Activated CD4-positive, alpha-beta T cell treated with anti-CD3 and anti-CD28 coated beads, Interleukin-10, Interleukin-2, amounts not matched to agents 100 ng/mL and 50 ng/mL, durations not matched to agents 16 hours and 8 hours (primary cell): ENCODE results near the gene TOMM40L.

Experiments
- DNase-seq: peaks from one replicate; pipeline ENCODE4 v3.0.0-alpha.2; 2020

The TOMM40L gene

GRCh38 chr1:161197560-161198193 is 28.2 kb upstream of the TOMM40L start:
- DNase-seq = no peak

DNA sequence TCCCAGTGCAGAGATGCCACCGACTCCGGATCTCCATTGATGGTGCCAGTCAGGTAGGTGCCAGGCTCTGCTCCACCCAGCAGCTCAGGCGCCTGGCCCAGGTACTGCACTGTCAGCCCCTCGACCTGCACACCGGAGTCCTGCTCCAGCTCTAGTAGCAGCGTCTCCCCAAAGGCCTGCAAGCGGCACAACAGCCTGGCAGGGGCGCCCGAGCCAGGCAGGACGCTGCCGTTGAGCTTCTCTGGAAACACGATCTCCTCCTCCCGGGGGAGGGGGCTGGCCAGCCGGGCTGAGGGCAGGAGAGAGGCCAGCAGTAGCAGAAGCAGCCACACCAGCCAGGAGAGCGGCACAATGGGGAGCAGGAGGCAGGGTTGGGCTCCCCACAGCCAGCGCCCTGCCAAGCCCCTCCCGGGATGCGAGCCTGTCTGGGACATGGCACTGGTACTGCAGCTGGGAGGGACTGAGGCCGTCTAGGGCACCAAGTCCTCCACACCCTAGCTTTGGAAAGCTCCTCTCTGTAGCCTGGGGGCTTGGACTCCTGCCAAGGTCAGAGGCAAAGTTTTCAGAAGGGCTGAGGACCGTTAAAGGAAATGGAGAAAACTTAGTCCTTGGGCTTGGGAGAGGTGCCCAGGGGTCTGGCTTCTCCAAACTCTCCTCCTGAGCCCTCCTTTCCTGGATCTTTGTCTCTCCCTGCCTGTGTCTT is 27.5 kb upstream of the TOMM40L start:
- DNase-seq = no peak

GRCh38 chr1:161198897-161199431 is 26.9 kb upstream of the TOMM40L start, which contains the start of gene ADAMTS4:
TSS of gene ADAMTS4 (minus strand) at chr1:161199054. CDS start at chr1:161198627, 427 bp downstream.
- no peak for DNase-seq

- DNase-seq = no peak
Measured at GRCh38 chr1:161199506-161200139, 26.2 kb upstream of the TOMM40L start.

DNA sequence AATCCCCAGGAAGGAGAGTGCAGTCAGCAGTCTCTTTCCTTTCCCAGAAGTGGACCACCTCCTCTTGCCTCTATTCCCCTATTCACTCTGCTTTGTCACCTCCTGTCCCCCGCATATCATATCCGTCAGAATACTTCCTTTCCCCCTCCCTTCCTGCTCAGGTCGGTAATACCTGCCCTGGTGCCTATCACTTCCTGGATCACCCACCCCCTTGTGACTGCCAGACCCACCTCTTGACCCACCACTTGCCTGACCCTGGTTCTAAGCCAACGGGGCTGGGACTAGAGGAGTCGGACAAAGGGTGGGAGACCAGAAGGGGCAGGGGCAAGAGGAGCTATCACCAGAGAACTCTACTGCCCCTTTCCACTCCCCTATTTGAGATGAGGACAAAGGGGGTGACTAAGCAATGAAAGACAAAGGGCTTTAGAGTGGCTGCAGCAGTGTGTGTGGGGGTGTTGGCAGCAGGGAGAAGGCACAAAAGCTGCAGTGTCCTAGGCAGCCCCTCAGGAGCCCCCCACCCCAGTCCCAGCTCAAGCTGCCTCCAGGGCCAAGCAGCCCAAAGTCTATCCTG is 25.4 kb upstream of the TOMM40L start:
- DNase-seq = no peak

GRCh38 chr1:161200992-161201835 is 24.6 kb upstream of the TOMM40L start:
- DNase-seq = no peak

DNA sequence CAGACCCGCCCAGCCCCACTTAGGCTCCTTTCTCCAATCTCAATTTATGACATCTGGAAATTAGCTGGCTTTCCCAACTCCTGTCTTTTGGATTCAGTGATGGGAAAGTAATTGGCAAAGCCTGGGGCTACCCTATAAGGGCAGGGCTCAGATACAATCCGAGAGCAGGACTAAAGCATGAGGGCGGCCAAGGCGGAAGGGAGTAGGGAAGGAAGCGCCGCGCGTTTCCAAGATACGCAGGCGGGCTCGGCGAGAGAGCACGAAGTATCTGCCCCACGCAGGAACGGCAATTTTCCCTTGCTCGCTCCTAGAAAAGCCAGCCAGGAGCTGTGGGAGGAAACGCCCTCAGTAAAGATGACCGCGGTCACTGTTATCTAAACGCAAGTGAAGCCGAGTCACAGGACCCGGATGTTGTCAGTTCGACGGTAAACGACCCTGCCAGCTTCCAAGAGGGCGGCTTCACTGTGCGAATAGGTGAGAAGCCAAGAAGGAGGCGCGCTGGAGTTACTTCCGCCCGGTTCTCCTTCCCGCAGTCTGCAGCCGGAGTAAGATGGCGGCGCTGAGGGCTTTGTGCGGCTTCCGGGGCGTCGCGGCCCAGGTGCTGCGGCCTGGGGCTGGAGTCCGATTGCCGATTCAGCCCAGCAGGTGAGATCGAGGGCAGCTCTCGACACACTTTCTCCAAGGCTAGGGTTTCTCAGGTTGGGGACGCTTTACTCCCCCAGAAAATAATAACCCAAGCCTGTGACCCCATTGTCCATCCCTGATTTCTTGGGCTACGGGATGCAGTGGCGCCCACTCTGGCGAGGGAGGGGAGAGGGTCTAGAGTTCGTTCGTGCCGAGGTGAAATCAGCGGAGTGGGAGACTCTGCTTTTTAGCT is 23.8 kb upstream of the TOMM40L start, which contains the start of gene NDUFS2:
Gene NDUFS2, plus strand, starts transcription at position 532 of the 877 bp plus-strand sequence. Its CDS starts 19 bp downstream, at position 551.
- DNase-seq = peak; percentile 98

DNA sequence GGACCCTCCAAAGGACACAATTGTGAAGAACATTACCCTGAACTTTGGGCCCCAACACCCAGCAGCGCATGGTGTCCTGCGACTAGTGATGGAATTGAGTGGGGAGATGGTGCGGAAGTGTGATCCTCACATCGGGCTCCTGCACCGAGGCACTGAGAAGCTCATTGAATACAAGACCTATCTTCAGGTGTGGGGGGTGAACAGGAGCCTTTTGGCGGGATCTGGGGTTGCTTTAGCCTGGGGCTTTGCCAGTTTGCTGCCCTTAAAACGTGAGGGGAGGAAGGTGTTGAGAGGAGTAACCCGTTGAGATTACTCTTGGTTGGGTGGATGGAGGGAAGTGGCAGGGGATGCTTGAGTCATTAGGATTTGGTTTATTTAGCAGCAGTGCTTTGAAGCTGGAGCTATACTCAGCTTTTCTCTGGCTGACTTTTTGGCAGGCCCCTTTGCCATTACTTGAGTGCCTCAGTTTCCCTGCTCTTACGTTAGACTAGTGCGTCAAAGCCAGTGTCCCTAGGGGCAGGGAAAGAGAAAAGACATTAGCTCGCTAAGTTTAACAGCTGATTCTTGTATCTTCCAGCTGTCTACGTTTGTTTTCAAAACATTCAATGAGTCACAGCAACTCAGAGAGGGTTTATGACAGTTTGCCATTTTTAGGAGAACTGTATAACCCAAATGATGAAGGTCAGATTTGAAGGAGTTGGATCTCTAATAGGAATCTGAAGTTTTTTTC is 19.3 kb upstream of the TOMM40L start:
- no peak for DNase-seq

DNA sequence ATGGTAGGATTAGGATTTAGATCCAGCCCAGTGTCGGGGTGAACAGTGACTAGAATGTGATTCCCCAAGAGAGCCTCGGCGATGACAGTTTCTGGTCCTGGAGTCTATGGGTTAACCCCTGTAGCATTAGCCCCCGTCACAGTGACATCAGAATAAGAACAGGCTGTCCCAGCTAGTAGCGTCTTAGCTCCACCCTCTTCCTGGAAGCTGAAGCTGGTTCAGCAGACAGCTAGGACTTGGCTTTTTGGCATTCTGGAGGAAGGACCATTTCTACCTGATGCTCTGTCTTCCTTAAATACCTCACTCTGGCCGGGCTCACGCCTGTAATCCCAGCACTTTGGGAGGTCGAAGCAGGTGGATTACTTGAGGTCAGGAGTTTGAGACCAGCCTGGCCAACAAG is 18.7 kb upstream of the TOMM40L start:
- no peak for DNase-seq

DNA sequence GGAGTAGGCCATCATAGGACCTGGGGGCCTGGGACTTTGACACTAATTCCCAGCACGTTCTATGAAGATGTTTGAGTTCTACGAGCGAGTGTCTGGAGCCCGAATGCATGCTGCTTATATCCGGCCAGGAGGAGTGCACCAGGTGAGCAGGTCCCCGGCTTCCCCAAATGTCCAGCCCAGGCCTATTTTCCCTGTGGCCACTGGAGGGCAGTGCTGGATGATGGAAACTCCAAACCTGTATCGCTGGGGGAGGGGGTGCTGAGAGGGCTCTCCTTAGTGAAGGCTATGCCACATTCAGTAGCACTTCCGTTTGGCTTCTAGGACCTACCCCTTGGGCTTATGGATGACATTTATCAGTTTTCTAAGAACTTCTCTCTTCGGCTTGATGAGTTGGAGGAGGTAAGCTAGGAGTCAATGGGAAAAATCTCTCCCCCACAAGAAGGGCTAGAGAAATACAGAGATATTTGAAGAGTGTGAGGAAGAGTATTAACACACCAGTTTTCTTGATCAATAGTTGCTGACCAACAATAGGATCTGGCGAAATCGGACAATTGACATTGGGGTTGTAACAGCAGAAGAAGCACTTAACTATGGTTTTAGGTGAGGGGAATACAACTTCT is 16.0 kb upstream of the TOMM40L start:
- DNase-seq = peak; percentile 79

DNA sequence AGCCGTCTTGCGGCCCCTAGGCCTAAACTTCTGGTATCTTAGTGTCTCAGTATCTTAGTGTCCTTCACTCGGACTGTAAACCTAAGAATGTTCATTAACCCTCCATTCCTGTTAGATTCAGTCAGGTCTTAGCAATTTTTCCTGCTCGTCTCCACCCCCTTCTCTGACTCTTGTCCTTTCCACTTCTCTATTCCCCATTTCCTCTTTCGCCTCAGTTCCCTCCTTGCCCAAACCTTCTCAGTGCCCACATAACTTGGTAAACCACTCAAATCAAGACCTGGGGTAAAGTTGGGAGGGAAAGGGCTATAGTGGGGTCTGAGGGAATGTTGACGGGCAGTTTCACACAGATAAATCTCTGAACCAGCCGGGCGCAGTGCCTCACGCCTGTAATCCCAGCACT is 11.5 kb upstream of the TOMM40L start:
- DNase-seq = no peak

- no peak for DNase-seq
Measured at GRCh38 chr1:161215076-161215475, 10.8 kb upstream of the TOMM40L start, which contains the start of gene FCER1G. TSS of gene FCER1G (plus strand) at chr1:161215295. CDS start at chr1:161215322, 27 bp downstream.

GRCh38 chr1:161216945-161217712 is 8.7 kb upstream of the TOMM40L start:
- peak; percentile 39 for DNase-seq

- DNase-seq = no peak
Measured at GRCh38 chr1:161217831-161218230, 8.0 kb upstream of the TOMM40L start.

- no peak for DNase-seq
Measured at GRCh38 chr1:161218301-161219077, 7.4 kb upstream of the TOMM40L start.

DNA sequence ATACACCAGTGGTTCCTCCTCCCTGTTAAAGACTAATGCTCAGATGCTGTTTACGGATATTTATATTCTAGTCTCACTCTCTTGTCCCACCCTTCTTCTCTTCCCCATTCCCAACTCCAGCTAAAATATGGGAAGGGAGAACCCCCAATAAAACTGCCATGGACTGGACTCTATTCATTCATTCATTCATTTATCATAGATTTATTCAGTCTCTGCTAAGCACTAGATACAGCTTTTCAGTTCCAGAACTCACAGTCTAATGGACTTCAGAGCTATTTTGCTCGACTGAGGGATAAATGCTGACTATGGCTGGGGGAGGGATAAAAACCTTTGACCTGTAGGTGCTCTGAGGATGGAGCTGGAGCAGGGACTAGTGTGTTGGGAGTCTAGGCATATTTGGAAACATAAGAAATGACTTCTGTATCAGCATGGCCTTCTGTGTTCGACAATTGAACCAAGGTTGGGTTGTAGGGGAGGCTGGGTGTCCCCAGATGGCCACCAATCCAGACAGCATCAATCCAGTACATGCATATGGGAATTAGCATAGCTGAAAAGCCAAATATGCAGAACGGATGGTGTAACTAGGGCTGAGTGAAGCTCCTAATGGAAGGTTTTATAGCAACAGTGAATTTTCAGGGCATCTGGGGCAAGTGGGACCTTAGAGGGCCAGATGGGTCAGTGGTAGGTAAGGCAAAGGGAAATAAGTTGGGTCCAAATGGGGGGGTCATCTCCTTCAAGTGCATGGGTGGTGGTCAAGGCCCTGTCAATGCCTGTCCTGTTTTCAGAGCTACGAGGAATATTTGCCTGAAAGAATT is 6.6 kb upstream of the TOMM40L start:
- no peak for DNase-seq

DNA sequence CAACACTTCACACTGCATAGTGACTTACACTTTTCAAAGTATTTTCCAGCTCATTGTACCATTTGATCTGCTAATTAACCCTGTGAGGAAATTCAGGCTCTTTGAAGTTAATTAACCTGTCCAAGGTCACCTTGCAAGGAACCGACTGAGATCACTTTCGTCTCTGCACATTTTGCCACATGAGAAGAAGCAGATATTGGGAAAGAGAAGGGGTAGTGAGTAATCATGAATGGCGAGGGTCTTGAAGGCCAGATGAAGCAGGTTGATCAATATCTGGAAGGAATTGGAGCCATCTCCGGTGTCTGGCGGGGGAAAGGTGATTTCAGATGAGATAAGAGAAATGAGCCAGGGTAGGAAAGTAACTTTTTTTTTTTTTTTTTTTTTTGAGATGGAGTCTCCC is 5.9 kb upstream of the TOMM40L start:
- DNase-seq = no peak
